ENCODE results near the gene GRIK4. TPM values are rescaled to one million over a fixed set of nuclear protein-coding genes. Genes with fewer than 3 reads are reported as not detected.

Gene GRIK4
- total and polyA plus RNA-seq, 2 donors (not counting 3 experiments of a cell fraction or from before 2014, with no cell fraction given): 0.81 to 1.6 TPM

- no peaks in the 10 kb centered on the region for H3K36me3 ChIP-seq (ENCODE audit: control insufficient read depth in 2 of 2, extremely low read depth in 1 of 2, insufficient read depth in 2 of 2, low read length in 2 of 2)
- dilution Hi-C loops (cut with MboI; ENCODE audit: extremely low pct_ligation_motif_present, low sequenced_read_pairs): no loop called here
- no peaks in the 10 kb centered on the region for H3K9me1 ChIP-seq (replicated peaks; ENCODE audit: control insufficient read depth, extremely low read depth, insufficient read depth, low read length)
- H3K4me1 ChIP-seq (ENCODE audit: control insufficient read depth, extremely low read depth, insufficient read depth, low read length): no peaks in the 10 kb centered on the region
- no peaks in the 10 kb centered on the region for H3K27me3 ChIP-seq (ENCODE audit: control insufficient read depth in 2 of 2, insufficient read depth in 2 of 2, low read length in 2 of 2)
- H2AFZ ChIP-seq (ENCODE audit: low read depth, low read length): no peak overlapping the region
- DNase-seq (ENCODE audit: low read depth, low spot score): no peak
- H3K79me2 ChIP-seq (ENCODE audit: control insufficient read depth, insufficient read depth, low read length): no peaks in the 10 kb centered on the region
- no peak overlapping the region for H3K4me2 ChIP-seq (ENCODE audit: insufficient read depth, low read length)
- FAIRE-seq: no peak
- intact Hi-C loops (cut with micrococcal nuclease): no loop called here
- H4K20me1 ChIP-seq (replicated peaks; ENCODE audit: control insufficient read depth, extremely low read depth, insufficient read depth, low read length): no peaks in the 10 kb centered on the region
- no peaks in the 10 kb centered on the region for H3K9me3 ChIP-seq (replicated peaks; ENCODE audit: control insufficient read depth, insufficient read depth, low read length)
- no peak overlapping the region for H3K27ac ChIP-seq (ENCODE audit: insufficient read depth, low read depth, low read length)
- no TSS peak for BruUV-seq (replicated peaks)
- ChIA-PET CTCF (no interaction called here), POLR2A (no interaction called here)
- no peak overlapping the region for H3K9ac ChIP-seq (replicated peaks; ENCODE audit: extremely low read depth, insufficient read depth, low read length)
- no peak overlapping the region for H3K4me3 ChIP-seq (replicated peaks in 1 of 3; ENCODE audit: insufficient read depth in 1 of 3, low read depth in 1 of 3, low read length in 3 of 3)
- no peak for TF ChIP-seq GATA2 (IDR thresholded peaks at IDR 0.05; ENCODE audit: insufficient read depth, insufficient read length, low read depth, low read length)
- TF ChIP-seq JUN (IDR thresholded peaks at IDR 0.05; ENCODE audit: borderline replicate concordance, insufficient read depth, insufficient read length, low read depth): no peak
- no peak for TF ChIP-seq CTCF (IDR thresholded peaks at IDR 0.05; ENCODE audit: extremely low read depth in 1 of 2, insufficient read depth in 1 of 2, low read depth in 1 of 2, low read length in 2 of 2)
- no peak for TF ChIP-seq MYC (IDR thresholded peaks at IDR 0.05; ENCODE audit: low read depth, low read length)
- no peak for TF ChIP-seq FOS (IDR thresholded peaks at IDR 0.05; ENCODE audit: borderline replicate concordance, insufficient read depth, low read length)
- TF ChIP-seq POLR2AphosphoS5 (IDR thresholded peaks at IDR 0.05; ENCODE audit: insufficient read depth, low read depth, low read length): no peak
- TF ChIP-seq MAX (IDR thresholded peaks at IDR 0.05; ENCODE audit: insufficient read depth, insufficient read length): no peak
- TF ChIP-seq EZH2 (IDR thresholded peaks at IDR 0.05; ENCODE audit: borderline replicate concordance, low read depth, low read length, severe bottlenecking): no peak
- TF ChIP-seq POLR2A (IDR thresholded peaks at IDR 0.05; ENCODE audit: low read depth, low read length): no peak
These were observed 21.3 kb downstream of the GRIK4 start for GRCh38 chr11:120532832-120533196.
